ENCODE measurements around the gene ACOX1. TPM values are rescaled to one million over a fixed set of nuclear protein-coding genes. Genes with fewer than 3 reads are reported as not detected.
A peak's percentile ranks its signal among the peaks of the same experiment; 100 is the strongest.

The ACOX1 gene
- total and polyA plus RNA-seq, 2 of the 13 experiments (the other 11 are each of a cell fraction or from before 2014, with no cell fraction given) = 86.4 to 120 TPM

DNA sequence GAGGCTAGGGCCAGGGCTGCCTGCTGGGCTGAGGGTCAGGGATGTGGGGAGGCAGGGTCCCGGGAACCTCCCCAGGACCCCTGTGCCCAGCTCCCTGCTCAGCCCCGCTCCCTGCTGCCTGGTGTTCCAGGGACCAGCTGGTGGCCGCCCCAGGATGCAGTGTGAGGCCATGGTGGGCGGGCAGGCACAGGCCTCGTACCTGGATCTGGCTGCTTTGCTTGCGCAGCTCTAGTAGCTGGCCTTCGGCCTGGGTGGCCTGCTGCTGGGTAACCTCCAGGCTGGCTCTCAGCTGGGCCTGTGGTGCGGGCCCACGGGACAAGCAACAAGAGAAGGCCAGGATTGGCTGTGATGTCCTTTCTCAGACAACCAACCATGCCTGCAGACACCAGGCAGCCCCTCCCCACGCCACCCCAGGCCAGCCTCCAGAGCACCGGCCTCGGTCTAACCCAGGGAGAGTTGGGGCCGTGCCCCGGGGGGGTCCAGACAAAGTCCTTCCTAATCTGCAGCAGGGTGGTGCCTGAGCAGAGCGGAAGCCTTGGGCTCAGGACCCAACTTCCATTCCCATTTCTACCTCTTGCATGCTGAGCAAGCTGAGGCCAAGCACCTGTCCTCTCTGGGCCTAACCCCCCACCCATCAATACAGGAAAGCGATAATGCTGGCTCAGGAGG, 86.3 kb downstream of the ACOX1 start (continued):
- TF ChIP-seq, protein P1, sequence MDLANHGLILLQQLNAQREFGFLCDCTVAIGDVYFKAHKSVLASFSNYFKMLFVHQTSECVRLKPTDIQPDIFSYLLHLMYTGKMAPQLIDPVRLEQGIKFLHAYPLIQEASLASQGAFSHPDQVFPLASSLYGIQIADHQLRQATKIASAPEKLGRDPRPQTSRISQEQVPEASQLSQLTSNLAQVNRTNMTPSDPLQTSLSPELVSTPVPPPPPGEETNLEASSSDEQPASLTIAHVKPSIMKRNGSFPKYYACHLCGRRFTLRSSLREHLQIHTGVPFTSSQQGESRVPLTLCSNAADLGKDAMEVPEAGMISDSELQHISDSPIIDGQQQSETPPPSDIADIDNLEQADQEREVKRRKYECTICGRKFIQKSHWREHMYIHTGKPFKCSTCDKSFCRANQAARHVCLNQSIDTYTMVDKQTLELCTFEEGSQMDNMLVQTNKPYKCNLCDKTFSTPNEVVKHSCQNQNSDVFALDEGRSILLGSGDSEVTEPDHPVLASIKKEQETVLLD (CRISPR knock-in tag; IDR thresholded peaks at IDR 0.05; ENCODE audit: low read depth) = no peak
- TF ChIP-seq ZBTB7B (CRISPR knock-in tag; IDR thresholded peaks at IDR 0.05) (peak; percentile 35; the same call in 1 of the 2 replicates), TCF7 (IDR thresholded peaks at IDR 0.05; ENCODE audit: low read depth) (no peak), U2AF1 (optimal IDR thresholded peaks at IDR 0.05; ENCODE audit: low read depth, low read length) (no peak), TBP (CRISPR knock-in tag; IDR thresholded peaks at IDR 0.05) (no peak), HNRNPLL (IDR thresholded peaks at IDR 0.05; ENCODE audit: low read depth, low read length, poor library complexity, severe bottlenecking) (peak; percentile 54), GATAD1 (CRISPR knock-in tag; IDR thresholded peaks at IDR 0.05) (no peak)

DNA sequence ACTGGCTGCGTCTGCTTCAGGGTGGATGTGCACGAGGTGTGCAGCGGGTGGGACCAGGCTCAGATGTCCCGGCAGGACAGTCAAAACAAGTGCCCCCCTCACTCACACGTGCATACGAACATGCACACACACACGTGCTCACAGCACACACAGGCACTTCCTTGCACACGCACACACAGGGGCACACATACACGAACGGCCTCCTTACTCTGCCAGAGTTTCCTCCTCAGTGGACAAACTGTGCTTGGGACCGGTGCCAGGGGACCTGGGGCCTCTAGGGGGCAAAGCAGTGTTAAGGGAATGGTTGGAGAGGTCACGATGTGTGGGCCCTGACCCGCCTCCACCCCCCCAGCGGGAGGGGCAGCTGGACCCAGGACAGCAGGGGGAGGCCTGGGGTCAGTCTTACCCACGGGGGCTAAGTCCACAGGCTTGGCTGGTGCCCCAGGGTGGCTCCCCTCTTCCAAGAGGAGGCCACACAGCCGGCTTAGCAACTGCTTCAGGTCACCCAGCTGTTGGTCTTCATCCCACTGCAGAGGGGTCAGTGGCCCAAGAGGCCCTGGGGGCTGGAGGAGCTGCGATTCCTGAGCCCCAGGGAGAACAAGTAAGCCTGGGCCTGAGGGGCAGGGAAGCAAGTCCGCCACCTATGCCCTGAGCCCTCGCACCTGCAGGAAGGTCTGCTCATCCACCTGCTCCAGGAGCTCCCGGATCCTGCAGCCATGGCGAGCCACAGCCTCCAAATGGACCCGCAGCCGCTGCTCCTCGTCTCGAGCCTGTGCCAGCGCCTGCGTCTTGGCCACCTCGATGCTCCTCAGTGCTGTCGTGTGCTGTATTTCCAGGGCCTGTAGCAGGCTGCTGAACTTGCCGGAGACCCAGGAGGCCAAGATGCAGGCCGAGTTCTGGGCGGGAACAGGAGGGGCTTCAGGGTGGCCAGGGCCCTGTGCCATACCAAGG, 87.1 kb downstream of the ACOX1 start:
- 13% methylated on average over 20 of the region's 32 CpGs for WGBS (ENCODE audit: low lambda C conversion rate)
- Histone ChIP-seq H3K27ac (ENCODE audit: extremely low read length, insufficient read depth, low read length) (peak overlapping the region; percentile 64), H3K27me3 (ENCODE audit: control insufficient read depth in 1 of 2, insufficient read depth in 2 of 2, low read length in 2 of 2) (no peaks in the 10 kb centered on the region), H4K20me1 (ENCODE audit: insufficient read depth, low read length) (no peaks in the 10 kb centered on the region), H2AFZ (ENCODE audit: low read length) (no peak overlapping the region), H3K36me3 (replicated peaks in 1 of 2; ENCODE audit: control insufficient read depth in 1 of 2, insufficient read depth in 2 of 2, low read length in 2 of 2) (no peaks in the 10 kb centered on the region), H3K79me2 (ENCODE audit: insufficient read depth, low read length) (peaks cover 10% of the 10 kb centered on the region), H3K4me2 (ENCODE audit: low read depth, low read length) (peak overlapping the region; percentile 91), H3K4me3 (replicated peaks in 1 of 3; ENCODE audit: insufficient read depth in 1 of 3, low read depth in 2 of 3, low read length in 3 of 3) (peak overlapping the region; percentile 26 to 83 (median 51); a peak in 5 of 6 replicates), H3K9ac (ENCODE audit: insufficient read depth, low read depth, low read length) (peak overlapping the region; percentile 71), H3K9me3 (ENCODE audit: low read length) (no peaks in the 10 kb centered on the region), H3K4me1 (ENCODE audit: insufficient read depth, low read length) (peaks cover 61% of the 10 kb centered on the region)
- in situ Hi-C loops (cut with HindIII; ENCODE audit: extremely low pct_ligation_motif_present, low pct_unique_long_range_greater_than_20kb) (no loop called here), intact Hi-C loops (cut with micrococcal nuclease; ENCODE audit: unreplicated experiment) (loop anchor here (1.0 to 5.0 kb wide), 2 partner anchors 16 to 35 kb away; partner anchors contain the start of gene WBP2)
- ChIA-PET POLR2A (interaction anchor here (0.9 to 12.9 kb wide), 13 partner anchors 9 to 493 kb away, joined by 3 to 423 read pairs (median 14); partner anchors contain the start of genes MRPL38, SPHK1, TRIM47 and UNC13D), CTCF (ENCODE audit: low intra/inter-chr PET ratio, low total read pairs) (interaction anchor here (1.5 kb wide), 1 partner anchor 15 kb away, joined by 4 read pairs; no protein-coding TSS in a partner anchor)
- DNase-seq (ENCODE audit: low spot score) (peak; percentile 66), FAIRE-seq (peak; percentile 57), ATAC-seq (peak; percentile 21)
- BruUV-seq (replicated peaks) = no TSS peak
- TF ChIP-seq TBP (CRISPR knock-in tag; IDR thresholded peaks at IDR 0.05) (0 out of 2 replicates have a peak, but pooled peaks have one; percentile 30), ZNF562 (CRISPR knock-in tag; IDR thresholded peaks at IDR 0.05; ENCODE audit: borderline replicate concordance) (no peak), RNF2 (conservative IDR thresholded peaks at IDR 0.05; ENCODE audit: low read depth) (no peak; the same call in 1 of the 2 replicates), KDM3A (CRISPR knock-in tag; IDR thresholded peaks at IDR 0.05; ENCODE audit: low read depth) (0 out of 2 replicates have a peak, but pooled peaks have one; percentile 31)
- TF ChIP-seq, protein P2, sequence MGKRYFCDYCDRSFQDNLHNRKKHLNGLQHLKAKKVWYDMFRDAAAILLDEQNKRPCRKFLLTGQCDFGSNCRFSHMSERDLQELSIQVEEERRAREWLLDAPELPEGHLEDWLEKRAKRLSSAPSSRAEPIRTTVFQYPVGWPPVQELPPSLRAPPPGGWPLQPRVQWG (CRISPR knock-in tag; IDR thresholded peaks at IDR 0.05; ENCODE audit: borderline replicate concordance, low read depth) = no peak
- TF ChIP-seq, protein P3, sequence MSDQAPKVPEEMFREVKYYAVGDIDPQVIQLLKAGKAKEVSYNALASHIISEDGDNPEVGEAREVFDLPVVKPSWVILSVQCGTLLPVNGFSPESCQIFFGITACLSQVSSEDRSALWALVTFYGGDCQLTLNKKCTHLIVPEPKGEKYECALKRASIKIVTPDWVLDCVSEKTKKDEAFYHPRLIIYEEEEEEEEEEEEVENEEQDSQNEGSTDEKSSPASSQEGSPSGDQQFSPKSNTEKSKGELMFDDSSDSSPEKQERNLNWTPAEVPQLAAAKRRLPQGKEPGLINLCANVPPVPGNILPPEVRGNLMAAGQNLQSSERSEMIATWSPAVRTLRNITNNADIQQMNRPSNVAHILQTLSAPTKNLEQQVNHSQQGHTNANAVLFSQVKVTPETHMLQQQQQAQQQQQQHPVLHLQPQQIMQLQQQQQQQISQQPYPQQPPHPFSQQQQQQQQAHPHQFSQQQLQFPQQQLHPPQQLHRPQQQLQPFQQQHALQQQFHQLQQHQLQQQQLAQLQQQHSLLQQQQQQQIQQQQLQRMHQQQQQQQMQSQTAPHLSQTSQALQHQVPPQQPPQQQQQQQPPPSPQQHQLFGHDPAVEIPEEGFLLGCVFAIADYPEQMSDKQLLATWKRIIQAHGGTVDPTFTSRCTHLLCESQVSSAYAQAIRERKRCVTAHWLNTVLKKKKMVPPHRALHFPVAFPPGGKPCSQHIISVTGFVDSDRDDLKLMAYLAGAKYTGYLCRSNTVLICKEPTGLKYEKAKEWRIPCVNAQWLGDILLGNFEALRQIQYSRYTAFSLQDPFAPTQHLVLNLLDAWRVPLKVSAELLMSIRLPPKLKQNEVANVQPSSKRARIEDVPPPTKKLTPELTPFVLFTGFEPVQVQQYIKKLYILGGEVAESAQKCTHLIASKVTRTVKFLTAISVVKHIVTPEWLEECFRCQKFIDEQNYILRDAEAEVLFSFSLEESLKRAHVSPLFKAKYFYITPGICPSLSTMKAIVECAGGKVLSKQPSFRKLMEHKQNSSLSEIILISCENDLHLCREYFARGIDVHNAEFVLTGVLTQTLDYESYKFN (CRISPR knock-in tag; conservative IDR thresholded peaks at IDR 0.05) = peak; percentile 92
